A673 (cell line): ENCODE results near the gene MRPL24.

Experiments
- CTCF ChIP-seq: fragments of 300-800, 200-600 bp; sonication (generic); conservative IDR thresholded peaks from 2 replicates; pipeline ENCODE4 v1.5.1; 2017; ENCODE audit warnings: low read depth, mild to moderate bottlenecking, antibody characterized with exemption, low read length, moderate library complexity, mixed read lengths
- EZH2 ChIP-seq: fragments of 200-600 bp; sonication (generic); IDR thresholded peaks from 2 replicates; pipeline ENCODE4 v1.6.1; 2017; ENCODE audit warnings: borderline replicate concordance, low read depth, mild to moderate bottlenecking, mixed read lengths, antibody characterized with exemption, low read length; ENCODE audit not compliant: poor library complexity, severe bottlenecking

- TF ChIP-seq EZH2 (no peak), CTCF (no peak)
These were observed 49.0 kb downstream of the MRPL24 start for GRCh38 chr1:156691665-156692440.
